CD1c-positive myeloid dendritic cell (primary cell): Measurements from ENCODE around the gene ANKRD29.
"Not testable (repeated sequence)": the region's sequence is repeated elsewhere in the genome, so short reads cannot be mapped to it uniquely, and the experiment has no call there.

ENCODE experiments used
- DNase-seq: peaks from one replicate; pipeline ENCODE4 v3.0.0-alpha.2; 2016; ENCODE audit errors: extremely low spot score

Gene ANKRD29

GRCh38 chr18:23563377-23564043 lies 99.2 kb downstream of the ANKRD29 start:
- peak; percentile 59 for DNase-seq

GRCh38 chr18:23560186-23560585 lies 102.5 kb downstream of the ANKRD29 start:
- no peak for DNase-seq

GRCh38 chr18:23557511-23557910 lies 105.2 kb downstream of the ANKRD29 start:
- not testable (repeated sequence) for DNase-seq

GRCh38 chr18:23556145-23556780 lies 106.4 kb downstream of the ANKRD29 start:
- DNase-seq = no peak

GRCh38 chr18:23553887-23554286 lies 108.8 kb downstream of the ANKRD29 start:
- DNase-seq = no peak

GRCh38 chr18:23552505-23552904 lies 110.2 kb downstream of the ANKRD29 start:
- DNase-seq = no peak

GRCh38 chr18:23551978-23552377 lies 110.7 kb downstream of the ANKRD29 start:
- no peak for DNase-seq

- no peak for DNase-seq
Measured at GRCh38 chr18:23550898-23551297, 111.8 kb downstream of the ANKRD29 start.
